Tibial artery (tissue), 4 donors: ENCODE data around the gene ICA1.
"Not testable (repeated sequence)": the region's sequence is repeated elsewhere in the genome, so short reads cannot be mapped to it uniquely, and the experiment has no call there.

Source experiments
- DNase-seq, 2 donors: peaks; one replicate each; pipeline ENCODE4 v3.0.0-alpha.2; 2019
- H3K27ac ChIP-seq, 2 donors: fragments of 200-600 bp; sonication (generic) in 1 of 2; 1 replicate in 1 of 2; 2 replicates in 1 of 2; pipeline ENCODE4 v1.5.1; 2018 to 2019; ENCODE audit warnings: mild to moderate bottlenecking in 1 of 2
- H3K27me3 ChIP-seq, 2 donors: fragments of 200-600 bp; sonication (generic) in 1 of 2; one replicate each; pipeline versions ENCODE4 v1.5.1 to v1.6.0; 2016 to 2019
- H3K36me3 ChIP-seq, 3 donors: fragments of 200-600 bp; sonication (generic) in 2 of 3; one replicate each; pipeline ENCODE4 v1.5.1; 2016 to 2019; ENCODE audit warnings: mild to moderate bottlenecking in 2 of 3
- H3K4me1 ChIP-seq, 4 donors: fragments of 200-600 bp; sonication (generic) in 2 of 4; 1 replicate in 3 of 4; 2 replicates in 1 of 4; pipeline ENCODE4 v1.5.1; 2016 to 2019
- H3K4me3 ChIP-seq, 2 donors: fragments of 200-600 bp; sonication (generic) in 1 of 2; 1 replicate in 1 of 2; 2 replicates in 1 of 2; pipeline ENCODE4 v1.5.1; 2018 to 2019; ENCODE audit warnings: mild to moderate bottlenecking in 2 of 2
- H3K9me3 ChIP-seq, 3 donors: fragments of 200-600 bp; sonication (generic) in 1 of 3; one replicate each; pipeline ENCODE4 v1.5.1; 2016 to 2019
- intact Hi-C: fragments of 100-400 bp; cut with DNase I; formaldehyde crosslinking; loops from one replicate; pipeline ENCODE4 v1.15.0; 2023; ENCODE audit warnings: low total_unique reads
- TF ChIP-seq, protein P1 (sequence below), 2 experiments: fragments of 200-600 bp in 1 of 2; fragments of 450-650 bp in 1 of 2; IDR thresholded peaks; one replicate each; pipeline ENCODE4 v1.5.1; 2017 to 2019; ENCODE audit warnings: antibody characterized with exemption in 2 of 2, mild to moderate bottlenecking in 1 of 2, moderate library complexity in 1 of 2

Gene ICA1

DNA sequence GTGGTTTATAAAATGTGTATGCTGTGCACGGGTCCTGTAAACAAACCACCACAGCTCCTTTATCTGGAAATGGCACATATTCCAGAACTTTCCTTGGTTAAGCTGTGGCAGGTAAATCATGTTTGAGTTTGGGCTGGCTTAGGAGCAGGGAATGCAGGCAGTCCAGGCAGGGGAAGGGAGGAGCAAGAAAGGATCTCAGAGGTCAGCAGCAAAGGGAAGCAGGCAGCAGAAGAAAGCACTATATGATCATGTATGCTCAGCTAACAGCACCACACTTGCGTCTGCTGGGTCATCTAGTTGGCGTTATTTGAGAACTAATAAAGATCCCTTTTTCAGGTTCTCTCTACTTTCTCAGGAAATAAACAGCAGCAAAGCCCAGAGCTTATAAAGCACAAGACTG is 7.8 kb downstream of the ICA1 start:
- Histone ChIP-seq H3K36me3 (no peaks in the 10 kb centered on the region), H3K4me3 (no peak overlapping the region), H3K4me1 (no peaks in the 10 kb centered on the region), H3K27ac (no peak overlapping the region), H3K27me3 (no peaks in the 10 kb centered on the region), H3K9me3 (no peaks in the 10 kb centered on the region)
- TF ChIP-seq, protein P1, sequence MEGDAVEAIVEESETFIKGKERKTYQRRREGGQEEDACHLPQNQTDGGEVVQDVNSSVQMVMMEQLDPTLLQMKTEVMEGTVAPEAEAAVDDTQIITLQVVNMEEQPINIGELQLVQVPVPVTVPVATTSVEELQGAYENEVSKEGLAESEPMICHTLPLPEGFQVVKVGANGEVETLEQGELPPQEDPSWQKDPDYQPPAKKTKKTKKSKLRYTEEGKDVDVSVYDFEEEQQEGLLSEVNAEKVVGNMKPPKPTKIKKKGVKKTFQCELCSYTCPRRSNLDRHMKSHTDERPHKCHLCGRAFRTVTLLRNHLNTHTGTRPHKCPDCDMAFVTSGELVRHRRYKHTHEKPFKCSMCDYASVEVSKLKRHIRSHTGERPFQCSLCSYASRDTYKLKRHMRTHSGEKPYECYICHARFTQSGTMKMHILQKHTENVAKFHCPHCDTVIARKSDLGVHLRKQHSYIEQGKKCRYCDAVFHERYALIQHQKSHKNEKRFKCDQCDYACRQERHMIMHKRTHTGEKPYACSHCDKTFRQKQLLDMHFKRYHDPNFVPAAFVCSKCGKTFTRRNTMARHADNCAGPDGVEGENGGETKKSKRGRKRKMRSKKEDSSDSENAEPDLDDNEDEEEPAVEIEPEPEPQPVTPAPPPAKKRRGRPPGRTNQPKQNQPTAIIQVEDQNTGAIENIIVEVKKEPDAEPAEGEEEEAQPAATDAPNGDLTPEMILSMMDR (IDR thresholded peaks at IDR 0.05) = no peak
- no peak for DNase-seq
- intact Hi-C loops = no loop called here

DNA sequence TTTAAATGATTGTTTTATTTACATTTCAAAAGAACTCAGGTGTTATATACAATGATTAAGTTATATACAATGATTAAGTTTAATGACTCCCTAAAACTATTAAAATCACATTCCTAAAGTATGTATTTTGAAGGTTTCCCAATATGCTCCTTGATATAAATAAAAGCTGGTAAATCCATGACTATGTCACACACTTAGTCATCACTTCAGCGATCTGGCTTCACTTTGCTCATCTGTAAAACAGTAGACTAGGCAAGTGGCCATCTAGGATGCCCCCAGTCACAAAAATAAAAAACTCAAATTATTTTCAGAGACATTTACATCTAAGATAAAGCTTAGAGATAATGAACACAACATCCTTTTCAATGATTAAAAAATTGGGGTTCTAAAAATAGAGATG is 10.8 kb downstream of the ICA1 start:
- no peaks in the 10 kb centered on the region for H3K36me3 ChIP-seq
- H3K4me1 ChIP-seq = no peaks in the 10 kb centered on the region
- TF ChIP-seq, protein P1 (IDR thresholded peaks at IDR 0.05) = no peak
- H3K4me3 ChIP-seq = no peak overlapping the region
- intact Hi-C loops = no loop called here
- H3K27ac ChIP-seq = no peak overlapping the region
- H3K9me3 ChIP-seq = no peaks in the 10 kb centered on the region
- H3K27me3 ChIP-seq = peaks cover 0 to 2% of the 10 kb centered on the region in 2 donors
- no peak for DNase-seq

DNA sequence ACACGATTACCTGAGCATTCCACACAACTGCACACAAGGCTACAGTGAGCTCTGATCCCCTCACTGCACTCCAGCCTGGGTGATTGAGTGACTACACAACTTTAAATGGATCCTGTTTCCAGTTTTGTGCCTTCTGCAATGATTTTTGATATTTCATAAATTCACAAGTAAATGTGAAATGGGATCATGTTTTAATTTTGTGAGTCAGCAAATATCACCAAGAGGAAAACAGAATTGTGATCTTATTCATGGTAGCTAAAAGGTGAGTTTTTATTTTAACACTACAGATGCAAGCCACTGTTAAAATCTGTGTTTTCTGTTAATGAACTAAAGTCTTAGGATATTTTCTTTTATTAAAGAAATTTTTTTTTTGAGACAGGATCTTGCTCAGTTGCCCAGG is 11.4 kb downstream of the ICA1 start:
- intact Hi-C loops = no loop called here
- TF ChIP-seq, protein P1 (IDR thresholded peaks at IDR 0.05) = no peak
- no peaks in the 10 kb centered on the region for H3K36me3 ChIP-seq
- no peaks in the 10 kb centered on the region for H3K9me3 ChIP-seq
- H3K4me1 ChIP-seq = no peaks in the 10 kb centered on the region
- no peak for DNase-seq
- H3K4me3 ChIP-seq = no peak overlapping the region
- peaks cover 0 to 2% of the 10 kb centered on the region in 2 donors for H3K27me3 ChIP-seq
- no peak overlapping the region for H3K27ac ChIP-seq

DNA sequence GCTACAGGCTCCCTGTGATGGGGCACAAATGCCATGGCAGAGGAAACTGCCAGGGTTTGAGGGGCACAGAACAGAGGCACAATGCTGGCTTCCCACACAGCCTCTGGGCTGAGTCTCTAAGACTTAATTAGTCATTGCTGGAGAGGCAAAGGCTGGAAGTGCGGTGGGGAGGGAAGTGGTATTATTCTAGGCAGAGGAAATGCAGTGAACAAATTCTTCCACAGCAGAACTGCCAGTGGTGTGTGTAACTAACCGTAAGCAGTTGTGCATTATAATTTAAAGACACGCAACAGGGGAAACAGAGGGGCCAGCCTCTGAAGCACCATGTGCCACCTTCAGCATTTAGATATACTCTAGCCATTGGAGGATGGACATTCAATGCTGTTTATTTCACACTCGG is 12.8 kb downstream of the ICA1 start:
- TF ChIP-seq, protein P1 (IDR thresholded peaks at IDR 0.05) = no peak

DNA sequence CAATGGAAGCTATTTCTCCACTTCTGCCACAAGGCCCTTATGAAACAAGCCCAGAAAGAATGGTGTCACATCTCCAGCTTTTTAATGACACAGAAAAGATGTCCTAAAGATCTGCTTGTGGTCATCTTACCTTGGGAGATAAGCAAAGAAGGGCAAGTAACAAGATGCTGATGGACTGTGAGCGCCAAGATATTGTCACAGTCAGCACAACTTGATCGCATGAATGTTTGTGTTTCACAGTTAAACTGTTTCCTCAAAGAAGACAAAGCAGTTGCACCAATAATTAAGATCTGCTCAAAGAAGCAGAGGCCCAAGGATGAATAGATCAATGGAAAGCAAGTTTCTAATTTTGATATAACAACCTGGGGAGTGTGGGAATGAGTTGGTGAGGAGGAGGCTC is 15.9 kb downstream of the ICA1 start:
- no peak overlapping the region for H3K27ac ChIP-seq
- intact Hi-C loops = no loop called here

More for the DNA sequence above, 12.8 kb downstream of the ICA1 start:
- no peak overlapping the region for H3K27ac ChIP-seq
- no peaks in the 10 kb centered on the region for H3K4me1 ChIP-seq
- no peak for DNase-seq
- H3K4me3 ChIP-seq = no peak overlapping the region
- no peaks in the 10 kb centered on the region for H3K36me3 ChIP-seq
- peaks cover 0 to 2% of the 10 kb centered on the region in 2 donors for H3K27me3 ChIP-seq
- H3K9me3 ChIP-seq = no peaks in the 10 kb centered on the region
- intact Hi-C loops = no loop called here

DNA sequence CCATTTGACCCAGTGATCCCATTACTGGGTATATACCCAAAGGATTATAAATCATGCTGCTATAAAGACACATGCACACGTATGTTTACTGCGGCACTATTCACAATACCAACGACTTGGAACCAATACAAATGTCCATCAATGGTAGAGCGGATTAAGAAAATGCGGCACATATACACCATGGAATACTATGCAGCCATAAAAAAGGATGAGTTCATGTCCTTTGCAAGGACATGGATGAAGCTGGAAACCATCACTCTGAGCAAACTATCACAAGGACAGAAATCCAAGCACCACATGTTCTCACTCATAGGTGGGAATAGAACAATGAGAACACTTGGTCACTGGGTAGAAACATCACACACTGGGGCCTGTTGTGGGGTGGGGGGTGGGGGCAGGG is 16.9 kb downstream of the ICA1 start:
- H3K9me3 ChIP-seq, H3K27ac ChIP-seq, intact Hi-C loops, H3K4me3 ChIP-seq, H3K36me3 ChIP-seq, DNase-seq, H3K4me1 ChIP-seq, H3K27me3 ChIP-seq: not testable (repeated sequence)

More for the DNA sequence above, 15.9 kb downstream of the ICA1 start:
- no peaks in the 10 kb centered on the region for H3K4me1 ChIP-seq
- DNase-seq = no peak
- TF ChIP-seq, protein P1 (IDR thresholded peaks at IDR 0.05) = no peak
- H3K4me3 ChIP-seq = no peak overlapping the region
- no peaks in the 10 kb centered on the region for H3K36me3 ChIP-seq
- peaks cover 0 to 8% (median 0%) of the 10 kb centered on the region in 3 donors for H3K9me3 ChIP-seq
- H3K27me3 ChIP-seq = peaks cover 0 to 2% of the 10 kb centered on the region in 2 donors

DNA sequence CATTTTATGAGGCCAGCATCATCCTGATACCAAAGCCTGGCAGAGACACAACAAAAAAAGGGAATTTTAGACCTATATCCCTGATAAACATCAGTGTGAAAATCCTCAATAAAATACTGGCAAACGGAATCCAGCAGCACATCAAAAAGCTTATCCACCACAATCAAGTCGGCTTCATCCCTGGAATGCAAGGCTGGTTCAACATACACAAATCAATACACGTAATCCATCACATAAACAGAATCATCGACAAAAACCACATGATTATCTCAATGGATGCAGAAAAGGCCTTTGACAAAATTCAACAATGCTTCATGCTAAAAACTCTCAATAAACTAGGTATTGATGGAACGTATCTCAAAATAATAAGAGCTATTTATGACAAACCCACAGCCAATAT is 18.9 kb downstream of the ICA1 start:
- DNase-seq, intact Hi-C loops, H3K9me3 ChIP-seq: not testable (repeated sequence)

DNA sequence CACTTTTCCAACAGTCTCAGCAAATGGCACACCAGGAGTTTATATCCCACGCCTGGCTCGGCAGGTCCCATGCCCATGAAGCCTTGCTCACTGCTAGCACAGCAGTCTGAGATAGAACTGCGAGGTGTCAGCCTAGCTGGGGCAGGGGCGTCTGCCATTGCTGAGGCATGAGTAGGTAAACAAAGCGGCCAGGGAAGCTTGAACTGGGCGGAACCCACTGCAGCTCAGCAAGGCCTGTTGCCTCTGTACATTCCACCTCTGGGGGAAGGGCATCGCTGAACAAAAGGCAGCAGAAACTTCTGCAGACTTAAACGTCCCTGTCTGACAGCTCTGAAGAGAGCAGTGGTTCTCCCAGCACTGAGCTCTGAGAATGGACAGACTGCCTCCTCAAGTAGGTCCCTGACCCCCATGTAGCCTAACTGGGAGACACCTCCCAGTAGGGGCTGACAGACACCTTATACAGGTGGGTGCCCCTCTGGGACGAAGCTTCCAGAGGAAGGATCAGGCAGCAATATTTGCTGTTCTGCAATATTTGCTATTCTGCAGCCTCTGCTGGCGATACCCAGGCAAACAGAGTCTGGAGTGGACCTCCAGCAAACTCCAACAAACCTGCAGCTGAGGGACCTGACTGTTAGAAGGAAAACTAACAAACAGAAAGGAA is 22.1 kb downstream of the ICA1 start:
- H3K4me1 ChIP-seq, DNase-seq, H3K27me3 ChIP-seq, H3K4me3 ChIP-seq, H3K27ac ChIP-seq, H3K9me3 ChIP-seq, H3K36me3 ChIP-seq: not testable (repeated sequence)
- intact Hi-C loops = loop anchor here (10.0 kb wide), 1 partner anchor 645 kb away; no protein-coding TSS in a partner anchor

More for the DNA sequence above, 18.9 kb downstream of the ICA1 start:
- not testable (repeated sequence) for H3K4me3 ChIP-seq, H3K36me3 ChIP-seq, H3K4me1 ChIP-seq, H3K27ac ChIP-seq, H3K27me3 ChIP-seq
